Calu3 (cell line): Measurements from ENCODE around the gene PTPMT1. TPM values are rescaled to one million over a fixed set of nuclear protein-coding genes. Genes with fewer than 3 reads are reported as not detected.

ENCODE experiments used
- BruUV-seq: library from RNA; stranded (reverse); fragments of 400-500 nt; replicated peaks from 2 replicates; lab custom pipeline; 2021; lab: Mats Ljungman, UMichigan
- CTCF ChIA-PET: fragments of 300-600 bp; sonication (Branson Sonifier 250); formaldehyde crosslinking; loops from one replicate; lab custom pipeline; 2022; ENCODE audit warnings: antibody characterized with exemption; lab: Charles Lee
- DNase-seq: peaks from one replicate; pipeline ENCODE4 v3.0.0; 2022
- H3K27ac Mint-ChIP-seq: one replicate; pipeline ENCODE4 v1.8.0; 2022; ENCODE audit warnings: mixed read lengths; ENCODE audit not compliant: unreplicated experiment
- H3K27me3 Mint-ChIP-seq: one replicate; pipeline ENCODE4 v1.8.0; 2022; ENCODE audit warnings: mixed read lengths; ENCODE audit not compliant: unreplicated experiment
- H3K36me3 Mint-ChIP-seq: one replicate; pipeline ENCODE4 v1.8.0; 2022; ENCODE audit warnings: mild to moderate bottlenecking, moderate library complexity, mixed read lengths; ENCODE audit not compliant: insufficient read depth, unreplicated experiment
- H3K4me1 Mint-ChIP-seq: one replicate; pipeline ENCODE4 v1.8.0; 2022; ENCODE audit warnings: mild to moderate bottlenecking, low read depth, mixed read lengths; ENCODE audit not compliant: unreplicated experiment
- H3K4me3 Mint-ChIP-seq: one replicate; pipeline ENCODE4 v1.8.0; 2022; ENCODE audit warnings: mild to moderate bottlenecking, low read depth, moderate library complexity, mixed read lengths; ENCODE audit not compliant: unreplicated experiment
- H3K9me3 Mint-ChIP-seq: one replicate; pipeline ENCODE4 v1.8.0; 2022; ENCODE audit warnings: low read depth, mixed read lengths; ENCODE audit not compliant: unreplicated experiment
- CTCF ChIP-seq: fragments of 200-600 bp; IDR thresholded peaks from one replicate; pipeline ENCODE4 v1.8.0; 2022; ENCODE audit warnings: antibody characterized with exemption; ENCODE audit not compliant: unreplicated experiment
- intact Hi-C: fragments of 100-400 bp; cut with micrococcal nuclease; formaldehyde crosslinking; loops from one replicate; pipeline ENCODE4 v1.10.0; 2022; ENCODE audit not compliant: unreplicated experiment
- total RNA-seq: library from RNA; stranded (reverse); gene quantifications from 2 replicates; pipeline ENCODE4 v1.2.3, GENCODE V29; 2022

Gene PTPMT1
- total RNA-seq, 1 experiment from 2014 or later = 49.7 TPM

- no peak for DNase-seq
- CTCF ChIA-PET = interaction anchor here (1.7 kb wide), 1 partner anchor 41 kb away, joined by 5 read pairs; no protein-coding TSS in a partner anchor
- H3K9me3 Mint-ChIP-seq = no peaks in the 10 kb centered on the region
- no peaks in the 10 kb centered on the region for H3K27me3 Mint-ChIP-seq
- H3K4me3 Mint-ChIP-seq = peak overlapping the region; percentile 90
- H3K36me3 Mint-ChIP-seq = peaks cover 54% of the 10 kb centered on the region
- peaks cover 22% of the 10 kb centered on the region for H3K4me1 Mint-ChIP-seq
- BruUV-seq = no TSS peak
- no peak for TF ChIP-seq CTCF
- peak overlapping the region; percentile 70 for H3K27ac Mint-ChIP-seq
- intact Hi-C loops = loop anchor here (5.0 kb wide), 1 partner anchor 43 kb away; no protein-coding TSS in a partner anchor
Measured at GRCh38 chr11:47550288-47551047, 14.9 kb upstream of the PTPMT1 start.

- peaks cover 54% of the 10 kb centered on the region for H3K36me3 Mint-ChIP-seq
- H3K27me3 Mint-ChIP-seq = no peaks in the 10 kb centered on the region
- DNase-seq = no peak
- peak overlapping the region; percentile 90 for H3K4me3 Mint-ChIP-seq
- intact Hi-C loops = loop anchor here (5.0 kb wide), 1 partner anchor 44 kb away; no protein-coding TSS in a partner anchor
- peak; percentile 19 for TF ChIP-seq CTCF
- CTCF ChIA-PET = interaction anchor here (1.7 kb wide), 1 partner anchor 42 kb away, joined by 5 read pairs; no protein-coding TSS in a partner anchor
- no TSS peak for BruUV-seq
- no peaks in the 10 kb centered on the region for H3K9me3 Mint-ChIP-seq
- H3K27ac Mint-ChIP-seq = peak overlapping the region; percentile 70
- H3K4me1 Mint-ChIP-seq = peaks cover 22% of the 10 kb centered on the region
Measured at GRCh38 chr11:47551086-47551485, 14.3 kb upstream of the PTPMT1 start.

GRCh38 chr11:47552056-47552565 lies 13.3 kb upstream of the PTPMT1 start:
- intact Hi-C loops = loop anchor here (5.0 kb wide), 1 partner anchor 45 kb away; no protein-coding TSS in a partner anchor
- peak; percentile 35 for DNase-seq
- Mint-ChIP-seq H3K36me3 (peaks cover 46% of the 10 kb centered on the region), H3K27me3 (no peaks in the 10 kb centered on the region), H3K4me1 (peaks cover 17% of the 10 kb centered on the region), H3K9me3 (no peaks in the 10 kb centered on the region), H3K27ac (peak overlapping the region; percentile 85), H3K4me3 (peak overlapping the region; percentile 90)
- no TSS peak for BruUV-seq
- TF ChIP-seq CTCF = no peak
- CTCF ChIA-PET = interaction anchor here (0.6 to 1.7 kb wide), 7 partner anchors 14 to 90 kb away, joined by 3 to 7 read pairs (median 4); no protein-coding TSS in a partner anchor

GRCh38 chr11:47552566-47553405 lies 12.6 kb upstream of the PTPMT1 start, which contains the start of gene CELF1:
Gene CELF1 (minus strand): TSS chr11:47553132. CDS start chr11:47499523, 53,609 bp downstream.
- H3K27ac Mint-ChIP-seq = peak within 1 kb of the TSS; percentile 85
- CTCF ChIA-PET = interaction anchor here (0.6 to 1.7 kb wide), 9 partner anchors 12 to 736 kb away, joined by 3 to 7 read pairs (median 4); partner anchors contain the start of gene PTPMT1
- intact Hi-C loops = loop anchor here (5.0 kb wide), 1 partner anchor 45 kb away; no protein-coding TSS in a partner anchor
- BruUV-seq = no TSS peak
- no peaks in the 10 kb centered on the region for H3K27me3 Mint-ChIP-seq
- peak within 1 kb of the TSS; percentile 90 for H3K4me3 Mint-ChIP-seq
- peak; percentile 82 for TF ChIP-seq CTCF
- no peaks in the 10 kb centered on the region for H3K9me3 Mint-ChIP-seq
- peaks cover 40% of the 10 kb centered on the region for H3K36me3 Mint-ChIP-seq
- peaks cover 14% of the 10 kb centered on the region for H3K4me1 Mint-ChIP-seq
- DNase-seq = peak; percentile 94
